ENCODE data around the gene PGC. TPM values are rescaled to one million over a fixed set of nuclear protein-coding genes. Genes with fewer than 3 reads are reported as not detected.

The PGC gene
- total and polyA plus RNA-seq, 2 of the 8 experiments (the other 6 are each of a cell fraction or from before 2014, with no cell fraction given), result 0.09 TPM; not detected in 1

DNA sequence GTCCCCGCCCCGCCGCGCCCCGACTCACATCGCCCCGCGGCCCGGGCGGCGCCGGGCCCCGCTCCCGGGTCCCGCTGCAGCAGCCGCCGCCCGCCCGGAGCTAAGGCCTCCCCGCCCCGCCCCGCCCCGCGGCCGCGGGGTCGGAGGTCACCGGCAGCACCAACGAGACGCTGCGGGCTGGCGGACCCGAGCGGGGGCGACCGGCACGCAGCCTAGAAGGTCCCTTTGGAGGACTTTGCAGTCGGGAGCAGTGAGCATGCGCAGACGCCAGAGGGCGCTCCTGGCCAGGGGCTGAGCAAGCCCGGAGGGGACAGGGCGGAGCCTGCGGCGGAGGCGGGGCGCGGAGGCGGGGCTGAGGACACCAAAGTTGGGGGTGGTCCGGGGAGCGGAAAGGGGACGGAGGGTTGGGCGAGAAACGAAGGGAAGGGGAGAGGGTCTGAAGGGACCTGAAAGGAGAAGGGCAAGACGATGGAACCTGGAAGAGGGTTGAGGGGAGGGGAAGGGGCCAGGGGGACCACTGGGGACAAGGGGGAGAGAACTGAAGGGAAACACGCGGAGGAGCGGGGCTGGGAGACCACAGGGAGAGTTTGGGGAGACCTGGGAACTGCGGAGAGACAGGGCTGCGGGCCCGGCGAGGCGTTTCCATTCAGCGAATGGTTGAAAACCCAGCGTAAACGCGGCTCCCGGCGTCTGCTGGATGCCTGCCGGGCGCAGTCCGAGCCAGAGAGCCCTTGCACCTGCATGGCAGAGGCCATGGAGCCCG is 32.8 kb upstream of the PGC start, which contains the start of gene FRS3 (continued):
- TF ChIP-seq TAF7 (optimal IDR thresholded peaks at IDR 0.05; ENCODE audit: borderline replicate concordance, low read depth, low read length), result peak; percentile 44
- no peak for TF ChIP-seq BCL11A (IDR thresholded peaks at IDR 0.05; ENCODE audit: low read depth in 2 of 2, low read length in 2 of 2)
- TF ChIP-seq RAD21 (IDR thresholded peaks at IDR 0.05 in 1 of 2, conservative IDR thresholded peaks at IDR 0.05 in 1 of 2; ENCODE audit: low read depth in 2 of 2, low read length in 2 of 2), result peak; percentile 97
- TF ChIP-seq JUND (IDR thresholded peaks at IDR 0.05; ENCODE audit: low read length), result 0 out of 2 replicates have a peak, but pooled peaks have one; percentile 32
- TF ChIP-seq SP2 (IDR thresholded peaks at IDR 0.05; ENCODE audit: low read length), result peak; percentile 98
- TF ChIP-seq, protein P1, sequence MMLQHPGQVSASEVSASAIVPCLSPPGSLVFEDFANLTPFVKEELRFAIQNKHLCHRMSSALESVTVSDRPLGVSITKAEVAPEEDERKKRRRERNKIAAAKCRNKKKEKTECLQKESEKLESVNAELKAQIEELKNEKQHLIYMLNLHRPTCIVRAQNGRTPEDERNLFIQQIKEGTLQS (IDR thresholded peaks at IDR 0.05; ENCODE audit: insufficient read depth, low read depth, low read length), result 0 out of 2 replicates have a peak, but pooled peaks have one; percentile 19
- 0 out of 2 replicates have a peak, but pooled peaks have one; percentile 14 for TF ChIP-seq TEAD4 (IDR thresholded peaks at IDR 0.05; ENCODE audit: low read depth, low read length)
- TF ChIP-seq, protein P2, sequence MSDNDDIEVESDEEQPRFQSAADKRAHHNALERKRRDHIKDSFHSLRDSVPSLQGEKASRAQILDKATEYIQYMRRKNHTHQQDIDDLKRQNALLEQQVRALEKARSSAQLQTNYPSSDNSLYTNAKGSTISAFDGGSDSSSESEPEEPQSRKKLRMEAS (IDR thresholded peaks at IDR 0.05), result peak; percentile 68
- TF ChIP-seq CREB1 (IDR thresholded peaks at IDR 0.05), result peak; percentile 68
- peak; percentile 98 for TF ChIP-seq EGR1 (IDR thresholded peaks at IDR 0.05; ENCODE audit: borderline replicate concordance, low read depth, low read length)
- TF ChIP-seq TAF1 (IDR thresholded peaks at IDR 0.05; ENCODE audit: low read depth, low read length), result 0 out of 2 replicates have a peak, but pooled peaks have one; percentile 6
- TF ChIP-seq YY1 (IDR thresholded peaks at IDR 0.05; ENCODE audit: low read depth, low read length), result peak; percentile 49; the same call in 1 of the 2 replicates
- TF ChIP-seq FOSL1 (IDR thresholded peaks at IDR 0.05; ENCODE audit: insufficient read depth, low read depth, low read length), result no peak
- TF ChIP-seq TBP (IDR thresholded peaks at IDR 0.05; ENCODE audit: low read depth, low read length), result 0 out of 2 replicates have a peak, but pooled peaks have one; percentile 23
- no peak for TF ChIP-seq SAP30 (IDR thresholded peaks at IDR 0.05; ENCODE audit: insufficient read depth, insufficient replicate concordance, low read length)
- TF ChIP-seq GABPA (IDR thresholded peaks at IDR 0.05; ENCODE audit: borderline replicate concordance, insufficient read depth, low read length), result no peak
- peak; percentile 69 to 73; a peak in 2 of 4 replicates for TF ChIP-seq SIN3A (conservative IDR thresholded peaks at IDR 0.05 in 1 of 2, IDR thresholded peaks at IDR 0.05 in 1 of 2; ENCODE audit: low read depth in 1 of 2, low read length in 2 of 2)
- TF ChIP-seq SP1 (IDR thresholded peaks at IDR 0.05; ENCODE audit: low read depth, low read length), result peak; percentile 41; the same call in 1 of the 2 replicates
- TF ChIP-seq CHD2 (IDR thresholded peaks at IDR 0.05; ENCODE audit: low read length), result peak; percentile 71
- no peak for TF ChIP-seq HDAC6 (IDR thresholded peaks at IDR 0.05; ENCODE audit: low read depth, low read length)

Data from H1 (cell line).